Esophagus mucosa (tissue), 1 donor: ENCODE results near the gene PHF8. TPM values are rescaled to one million over a fixed set of nuclear protein-coding genes. Genes with fewer than 3 reads are reported as not detected.

Source experiments
- ATAC-seq: fragments of 200-7000 bp; cut with Tn5 transposase; one replicate; pipeline ENCODE4 v1.9.1; 2020
- total RNA-seq: library from RNA; stranded (reverse); gene quantifications from one replicate; pipeline ENCODE4 v1.2.4, GENCODE V29; 2023
- donor health status: DM: yes; HTN: yes; CAD: no.

The PHF8 gene
- total RNA-seq = 16.3 TPM

- peak; percentile 94 for ATAC-seq
Measured at GRCh38 chrX:54044126-54044876, at the start of gene PHF8. PHF8 (minus strand) TSS chrX:54044473; CDS start chrX:54042728, 1,745 bp downstream.

- ATAC-seq = no peak
Measured at GRCh38 chrX:54093571-54093970, 49.3 kb upstream of the PHF8 start.

GRCh38 chrX:54093159-54093558, 48.9 kb upstream of the PHF8 start:
- ATAC-seq = no peak

- ATAC-seq = no peak
Measured at GRCh38 chrX:54090880-54091279, 46.6 kb upstream of the PHF8 start.

- ATAC-seq = no peak
Measured at GRCh38 chrX:54089191-54089590, 44.9 kb upstream of the PHF8 start.

GRCh38 chrX:54087661-54088060, 43.4 kb upstream of the PHF8 start:
- no peak for ATAC-seq

GRCh38 chrX:54085666-54086065, 41.4 kb upstream of the PHF8 start:
- ATAC-seq = no peak

GRCh38 chrX:54076903-54077302, 32.6 kb upstream of the PHF8 start:
- ATAC-seq = peak; percentile 29

GRCh38 chrX:54074826-54075225, 30.6 kb upstream of the PHF8 start:
- ATAC-seq = no peak

GRCh38 chrX:54067766-54068165, 23.5 kb upstream of the PHF8 start:
- ATAC-seq = no peak

- peak; percentile 42 for ATAC-seq
Measured at GRCh38 chrX:54066841-54067240, 22.6 kb upstream of the PHF8 start.

- peak; percentile 69 for ATAC-seq
Measured at GRCh38 chrX:54064564-54064963, 20.3 kb upstream of the PHF8 start.

- no peak for ATAC-seq
Measured at GRCh38 chrX:54063361-54063760, 19.1 kb upstream of the PHF8 start.

- ATAC-seq = no peak
Measured at GRCh38 chrX:54049801-54050200, 5.5 kb upstream of the PHF8 start.

- ATAC-seq = no peak
Measured at GRCh38 chrX:54048412-54048811, 4.1 kb upstream of the PHF8 start.

- ATAC-seq = no peak
Measured at GRCh38 chrX:54045563-54046228, 1.4 kb upstream of the PHF8 start.

GRCh38 chrX:54044877-54045338, 635 bp upstream of the PHF8 start:
- peak; percentile 2 for ATAC-seq

- ATAC-seq = peak; percentile 40
Measured at GRCh38 chrX:54043541-54044125, 640 bp downstream of the PHF8 start.

GRCh38 chrX:54043056-54043455, 1.2 kb downstream of the PHF8 start:
- ATAC-seq = no peak

GRCh38 chrX:54042609-54043021, 1.7 kb downstream of the PHF8 start:
- ATAC-seq = peak; percentile 14

GRCh38 chrX:54030329-54030728, 13.9 kb downstream of the PHF8 start:
- no peak for ATAC-seq

- peak; percentile 96 for ATAC-seq
Measured at GRCh38 chrX:54029529-54030143, 14.6 kb downstream of the PHF8 start.

- ATAC-seq = no peak
Measured at GRCh38 chrX:54024350-54024749, 19.9 kb downstream of the PHF8 start.
